ENCODE data around the gene TNNI3K. TPM values are rescaled to one million over a fixed set of nuclear protein-coding genes. Genes with fewer than 3 reads are reported as not detected.

Gene TNNI3K
- total RNA-seq, 1 experiment from 2014 or later: not detected

GRCh38 chr1:74286414-74286813 is 51.2 kb downstream of the TNNI3K start:
- Mint-ChIP-seq H3K36me3 (ENCODE audit: insufficient read depth in 1 of 3, low read depth in 3 of 3) (no peaks in the 10 kb centered on the region), H3K4me1 (peaks cover 5% of the 10 kb centered on the region in 2 experiments), H3K27ac (peak overlapping the region in 1 of 3 experiments; percentile 45; a peak in 1 of 7 replicates), H3K4me3 (no peak overlapping the region), H3K27me3 (ENCODE audit: low read depth) (no peaks in the 10 kb centered on the region), H3K9me3 (no peaks in the 10 kb centered on the region; a peak in 1 of 5 replicates)
- TF ChIP-seq CTCF (conservative IDR thresholded peaks at IDR 0.05): no peak
- Histone ChIP-seq H2BK5ac (ENCODE audit: insufficient read length, low read length) (no peak overlapping the region), H3K4ac (ENCODE audit: low read depth, low read length) (no peak overlapping the region), H4K5ac (ENCODE audit: insufficient read length, low read depth, low read length) (no peak overlapping the region), H3K9me3 (ENCODE audit: control insufficient read depth, low read depth, low read length) (no peaks in the 10 kb centered on the region), H3K79me2 (ENCODE audit: insufficient read depth, low read length) (no peaks in the 10 kb centered on the region), H4K20me1 (ENCODE audit: control insufficient read depth, insufficient read depth, insufficient read length) (no peaks in the 10 kb centered on the region), H3K4me1 (ENCODE audit: insufficient read depth, low read length) (no peaks in the 10 kb centered on the region), H2AFZ (ENCODE audit: low read length) (no peak overlapping the region), H3K23ac (ENCODE audit: insufficient read length, low read depth, low read length) (no peak overlapping the region), H2BK120ac (ENCODE audit: low read depth, low read length, poor library complexity, severe bottlenecking) (no peak overlapping the region), H3T11ph (ENCODE audit: low read length) (no peak overlapping the region), H3K14ac (ENCODE audit: insufficient read depth, low read length) (no peak overlapping the region), H3K27me3 (ENCODE audit: insufficient read depth, low read length) (no peaks in the 10 kb centered on the region), H2BK15ac (ENCODE audit: low read depth, low read length) (no peak overlapping the region), H3K27ac (ENCODE audit: insufficient read length, low read depth, low read length) (no peak overlapping the region), H3K9ac (ENCODE audit: extremely low read depth, insufficient read length, low read length) (no peak overlapping the region), H4K8ac (replicated peaks; ENCODE audit: insufficient read length, low read depth, low read length) (no peak overlapping the region), H3K18ac (ENCODE audit: insufficient read length, low read depth, low read length) (no peak overlapping the region), H2BK20ac (ENCODE audit: low read depth, low read length, poor library complexity, severe bottlenecking) (no peak overlapping the region), H4K91ac (ENCODE audit: insufficient read length, low read depth, low read length) (no peak overlapping the region), H2BK12ac (ENCODE audit: insufficient read length, low read depth, low read length) (no peak overlapping the region), H3K23me2 (ENCODE audit: insufficient read length, low read depth, low read length, poor library complexity, severe bottlenecking) (no peaks in the 10 kb centered on the region), H3K4me2 (ENCODE audit: insufficient read depth, insufficient read length, low read length) (no peak overlapping the region), H3K79me1 (ENCODE audit: insufficient read depth, low read depth, low read length, poor library complexity, severe bottlenecking) (no peaks in the 10 kb centered on the region), H2AK5ac (ENCODE audit: insufficient read length, low read length) (no peak overlapping the region), H3K56ac (ENCODE audit: insufficient read length, low read depth, low read length) (no peak overlapping the region)
- no peak for DNase-seq
- WGBS (ENCODE audit: extremely low coverage, insufficient read length, low lambda C conversion rate): no CpG with 5 or more reads among the region's 2 CpGs
